SK-MEL-5 (cell line): ENCODE data around the gene DPH6. TPM values are rescaled to one million over a fixed set of nuclear protein-coding genes. Genes with fewer than 3 reads are reported as not detected.
"Not testable (repeated sequence)": the region's sequence is repeated elsewhere in the genome, so short reads cannot be mapped to it uniquely, and the experiment has no call there.

ENCODE experiments used
- DNase-seq: peaks from one replicate; pipeline ENCODE4 v3.0.0-alpha.2; 2016; ENCODE audit warnings: low read depth, low spot score
- in situ Hi-C: cut with HindIII; loops from 2 replicates; pipeline ENCODE4 v1.10.0; 2016; ENCODE audit warnings: low sequenced_read_pairs, high pct_unique_total_duplicates, low pct_unique_long_range_greater_than_20kb
- polyA plus RNA-seq, 2 experiments: library from polyadenylated mRNA; depleted of rRNA; stranded (reverse); fragments of >200 nt; gene quantifications; 2 replicates each; pipeline ENCODE4 v1.2.3, GENCODE V29; 2015
- total RNA-seq: library from RNA; depleted of rRNA; stranded (reverse); fragments of >200 nt; shearing (Covaris generic); gene quantifications from 2 replicates; pipeline ENCODE4 v1.2.3, GENCODE V29; 2014; rRNA removed

DPH6 gene
- total RNA-seq, result 34.8 and 48.1 TPM in 2 replicates
- polyA plus RNA-seq (2015; cell fraction: cytosol; rRNA removed), result 16.1 and 33.6 TPM in 2 replicates
- polyA plus RNA-seq (2015; cell fraction: nucleus; rRNA removed), result 27.7 and 28.4 TPM in 2 replicates

GRCh38 chr15:35545824-35546510 is at the start of gene DPH6:
Gene DPH6 (minus strand): TSS chr15:35546165. CDS start chr15:35546141, 24 bp downstream.
- in situ Hi-C loops, result no loop called here

GRCh38 chr15:35595656-35596055 is 49.7 kb upstream of the DPH6 start:
- in situ Hi-C loops, result no loop called here
- DNase-seq, result no peak

More at GRCh38 chr15:35545824-35546510, at the start of gene DPH6:
- DNase-seq, result peak; percentile 81

GRCh38 chr15:35591987-35592386 is 46.0 kb upstream of the DPH6 start:
- in situ Hi-C loops, result not testable (repeated sequence)

GRCh38 chr15:35583863-35584528 is 38.0 kb upstream of the DPH6 start:
- DNase-seq, result no peak
- in situ Hi-C loops, result no loop called here

More at GRCh38 chr15:35591987-35592386, 46.0 kb upstream of the DPH6 start:
- DNase-seq, result not testable (repeated sequence)

- no peak for DNase-seq
- in situ Hi-C loops, result no loop called here
These were observed 34.6 kb upstream of the DPH6 start for GRCh38 chr15:35580606-35581005.

GRCh38 chr15:35567392-35567791 is 21.4 kb upstream of the DPH6 start:
- DNase-seq, result no peak
- in situ Hi-C loops, result no loop called here

GRCh38 chr15:35566991-35567390 is 21.0 kb upstream of the DPH6 start:
- in situ Hi-C loops, result no loop called here
- no peak for DNase-seq

GRCh38 chr15:35565901-35566300 is 19.9 kb upstream of the DPH6 start:
- in situ Hi-C loops, result no loop called here
- DNase-seq, result no peak

GRCh38 chr15:35562641-35563040 is 16.7 kb upstream of the DPH6 start:
- no peak for DNase-seq
- in situ Hi-C loops, result no loop called here

GRCh38 chr15:35561308-35561707 is 15.3 kb upstream of the DPH6 start:
- in situ Hi-C loops, result no loop called here
- DNase-seq, result no peak

GRCh38 chr15:35560870-35561269 is 14.9 kb upstream of the DPH6 start:
- peak; percentile 2 for DNase-seq
- in situ Hi-C loops, result no loop called here

- DNase-seq, result no peak
- in situ Hi-C loops, result no loop called here
These were observed 14.3 kb upstream of the DPH6 start for GRCh38 chr15:35560258-35560657.

- in situ Hi-C loops, result no loop called here
- DNase-seq, result no peak
These were observed 13.7 kb upstream of the DPH6 start for GRCh38 chr15:35559683-35560082.

- no peak for DNase-seq
These were observed 11.6 kb upstream of the DPH6 start for GRCh38 chr15:35557544-35557943.

GRCh38 chr15:35557012-35557411 is 11.0 kb upstream of the DPH6 start:
- in situ Hi-C loops, result no loop called here
- DNase-seq, result no peak

More at GRCh38 chr15:35557544-35557943, 11.6 kb upstream of the DPH6 start:
- in situ Hi-C loops, result no loop called here

GRCh38 chr15:35555244-35555643 is 9.3 kb upstream of the DPH6 start:
- in situ Hi-C loops, result no loop called here
- no peak for DNase-seq

GRCh38 chr15:35550957-35551356 is 5.0 kb upstream of the DPH6 start:
- in situ Hi-C loops, result no loop called here
- DNase-seq, result no peak

- in situ Hi-C loops, result no loop called here
- no peak for DNase-seq
These were observed 3.6 kb upstream of the DPH6 start for GRCh38 chr15:35549567-35549966.

- in situ Hi-C loops, result no loop called here
- DNase-seq, result no peak
These were observed 2.5 kb upstream of the DPH6 start for GRCh38 chr15:35548435-35548834.
